ENCODE measurements around the gene BET1L. TPM values are rescaled to one million over a fixed set of nuclear protein-coding genes. Genes with fewer than 3 reads are reported as not detected.

The BET1L gene
- polyA plus RNA-seq, 1 of the 3 experiments (the other 2 are of a cell fraction) = 56.9 TPM

GRCh38 chr11:207863-208180 lies 623 bp upstream of the BET1L start:
- Histone ChIP-seq H3K9ac (peak overlapping the region; percentile 99), H3K36me3 (replicated peaks in 1 of 2; ENCODE audit: control insufficient read depth in 1 of 2, insufficient read depth in 2 of 2, low read length in 1 of 2) (peaks cover 48 to 57% of the 10 kb centered on the region in 2 experiments), H3K4me1 (ENCODE audit: control insufficient read depth in 1 of 2, insufficient read depth in 2 of 2, low read depth in 1 of 2, low read length in 1 of 2) (peaks cover 15 to 32% of the 10 kb centered on the region in 2 experiments; a peak in 3 of 4 replicates), H4K20me1 (ENCODE audit: insufficient read depth) (peaks cover 46% of the 10 kb centered on the region), H3K4me3 (ENCODE audit: low read depth in 2 of 2, low read length in 1 of 2) (peak overlapping the region; percentile 78 to 97), H3K4me2 (peak overlapping the region; percentile 92), H3K79me2 (ENCODE audit: insufficient read depth) (peaks cover 84% of the 10 kb centered on the region), H3F3A (replicated peaks; ENCODE audit: insufficient read depth) (peaks cover 11% of the 10 kb centered on the region), H3K27ac (ENCODE audit: low read depth in 2 of 2, low read length in 1 of 2) (peak overlapping the region; percentile 97 to 99), H3K27me3 (ENCODE audit: insufficient read depth) (no peaks in the 10 kb centered on the region), H2AFZ (ENCODE audit: low read depth) (peak overlapping the region; percentile 50; the same call in 1 of the 2 replicates), H3K9me2 (no peaks in the 10 kb centered on the region), H3K9me3 (no peaks in the 10 kb centered on the region)
- POLR2A ChIA-PET = interaction anchor here (0.8 to 1.0 kb wide), 4 partner anchors 8 to 241 kb away, joined by 3 to 4 read pairs (median 4); partner anchors contain the start of genes PSMD13 and SIRT3
- WGBS (ENCODE audit: low lambda C conversion rate) = 0% methylated on average over 1 of the region's 27 CpGs
- CTCF ChIA-PET = interaction anchor here (0.8 kb wide), 1 partner anchor 241 kb away, joined by 4 read pairs; no protein-coding TSS in a partner anchor
- no peak for DNase-seq
- no peak for TF ChIP-seq MAX (IDR thresholded peaks at IDR 0.05; ENCODE audit: low read depth)
- no peak for TF ChIP-seq RXRA (IDR thresholded peaks at IDR 0.05; ENCODE audit: borderline replicate concordance, low read depth)
- no peak for TF ChIP-seq REST (IDR thresholded peaks at IDR 0.05; ENCODE audit: low read depth, low read length)
- no peak for TF ChIP-seq MEF2A (IDR thresholded peaks at IDR 0.05; ENCODE audit: borderline replicate concordance, low read depth)
- TF ChIP-seq ELF1 (IDR thresholded peaks at IDR 0.05) = no peak
- no peak for TF ChIP-seq RAD21 (IDR thresholded peaks at IDR 0.05; ENCODE audit: low read length)
- no peak for TF ChIP-seq RFX5 (IDR thresholded peaks at IDR 0.05; ENCODE audit: low read length)
- no peak for TF ChIP-seq JUND (IDR thresholded peaks at IDR 0.05)
- no peak for TF ChIP-seq USF2 (IDR thresholded peaks at IDR 0.05; ENCODE audit: borderline replicate concordance, low read depth, low read length)
- TF ChIP-seq FOXM1 (IDR thresholded peaks at IDR 0.05; ENCODE audit: low read depth) = no peak
- TF ChIP-seq ZBTB33 (IDR thresholded peaks at IDR 0.05; ENCODE audit: borderline replicate concordance, low read depth) = no peak
- TF ChIP-seq NRF1 (IDR thresholded peaks at IDR 0.05; ENCODE audit: low read depth, low read length) = no peak
